Stomach (tissue), 4 donors: ENCODE results near the gene SRGN.
"Not testable (repeated sequence)": the region's sequence is repeated elsewhere in the genome, so short reads cannot be mapped to it uniquely, and the experiment has no call there.

Experiments used
- CTCF ChIP-seq, 7 experiments: fragments of 450-650 bp in 4 of 7; fragments of 200-600 bp in 3 of 7; sonication (generic) in 3 of 7; IDR thresholded peaks; one replicate each; pipeline ENCODE4 v1.5.1; 2016 to 2019; ENCODE audit warnings: antibody characterized with exemption in 7 of 7, control low read depth in 2 of 7, mild to moderate bottlenecking in 1 of 7
- EP300 ChIP-seq: sonication (generic); formaldehyde crosslinking; IDR thresholded peaks from one replicate; pipeline ENCODE4 v1.6.1; 2017; ENCODE audit warnings: antibody characterized with exemption
- POLR2A ChIP-seq, 4 donors: fragments of 450-650 bp; IDR thresholded peaks; one replicate each; pipeline ENCODE4 v1.6.1; 2016; ENCODE audit warnings: antibody characterized with exemption in 4 of 4, control low read depth in 2 of 4, mild to moderate bottlenecking in 1 of 4, moderate library complexity in 1 of 4
- POLR2AphosphoS5 ChIP-seq, 3 donors: sonication (generic); formaldehyde crosslinking; IDR thresholded peaks; one replicate each; pipeline ENCODE4 v1.6.1; 2016; ENCODE audit warnings: antibody characterized with exemption in 3 of 3

GRCh38 chr10:69142074-69142473, 54.2 kb downstream of the SRGN start:
- TF ChIP-seq EP300; POLR2A (IDR thresholded peaks at IDR 0.05); CTCF (IDR thresholded peaks at IDR 0.05); POLR2AphosphoS5 (IDR thresholded peaks at IDR 0.05): not testable (repeated sequence)
